HFF-Myc (cell line): Measurements from ENCODE around the gene CPB1.
"Not testable (repeated sequence)": the region's sequence is repeated elsewhere in the genome, so short reads cannot be mapped to it uniquely, and the experiment has no call there.

Source experiments
- DNase-seq: peaks from one replicate; pipeline ENCODE4 v3.0.0-alpha.2; 2011; ENCODE audit warnings: low read depth; ENCODE audit errors: extremely low read depth
- H3K4me3 ChIP-seq: replicated peaks from 2 replicates; pipeline ENCODE4 v1.5.1; 2011; ENCODE audit warnings: low read depth, mild to moderate bottlenecking, control low read depth, low read length
- TF ChIP-seq, protein P1 (sequence below): IDR thresholded peaks from 2 replicates; pipeline ENCODE4 v1.5.1; 2012; ENCODE audit warnings: mild to moderate bottlenecking, low read depth, low read length, control low read depth; ENCODE audit errors: missing control alignments

Gene CPB1

DNA sequence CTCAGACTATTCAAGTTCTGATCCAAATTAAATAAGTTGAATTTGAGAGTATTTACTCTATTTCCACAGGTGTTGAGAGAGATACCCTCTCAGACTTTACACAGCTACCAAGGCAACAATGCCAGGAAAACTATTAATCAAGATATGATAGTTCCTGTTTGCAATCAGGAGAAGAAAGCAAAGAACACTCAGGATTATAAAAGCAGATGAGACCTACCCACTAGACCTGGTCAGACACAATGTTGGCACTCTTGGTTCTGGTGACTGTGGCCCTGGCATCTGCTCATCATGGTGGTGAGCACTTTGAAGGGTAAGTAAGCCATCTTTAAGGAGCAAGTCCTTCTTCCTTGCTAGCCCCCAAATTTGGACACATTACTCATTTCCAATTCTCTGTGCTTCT, at the start of gene CPB1:
CPB1 (plus strand) TSS at position 227 of the 400 bp plus-strand sequence; CDS start at position 240, 13 bp downstream.
- H3K4me3 ChIP-seq, result no peak within 1 kb of the TSS
- DNase-seq, result no peak
- TF ChIP-seq, protein P1, sequence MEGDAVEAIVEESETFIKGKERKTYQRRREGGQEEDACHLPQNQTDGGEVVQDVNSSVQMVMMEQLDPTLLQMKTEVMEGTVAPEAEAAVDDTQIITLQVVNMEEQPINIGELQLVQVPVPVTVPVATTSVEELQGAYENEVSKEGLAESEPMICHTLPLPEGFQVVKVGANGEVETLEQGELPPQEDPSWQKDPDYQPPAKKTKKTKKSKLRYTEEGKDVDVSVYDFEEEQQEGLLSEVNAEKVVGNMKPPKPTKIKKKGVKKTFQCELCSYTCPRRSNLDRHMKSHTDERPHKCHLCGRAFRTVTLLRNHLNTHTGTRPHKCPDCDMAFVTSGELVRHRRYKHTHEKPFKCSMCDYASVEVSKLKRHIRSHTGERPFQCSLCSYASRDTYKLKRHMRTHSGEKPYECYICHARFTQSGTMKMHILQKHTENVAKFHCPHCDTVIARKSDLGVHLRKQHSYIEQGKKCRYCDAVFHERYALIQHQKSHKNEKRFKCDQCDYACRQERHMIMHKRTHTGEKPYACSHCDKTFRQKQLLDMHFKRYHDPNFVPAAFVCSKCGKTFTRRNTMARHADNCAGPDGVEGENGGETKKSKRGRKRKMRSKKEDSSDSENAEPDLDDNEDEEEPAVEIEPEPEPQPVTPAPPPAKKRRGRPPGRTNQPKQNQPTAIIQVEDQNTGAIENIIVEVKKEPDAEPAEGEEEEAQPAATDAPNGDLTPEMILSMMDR, result no peak

- DNase-seq, result no peak
- TF ChIP-seq, protein P1, result no peak
- H3K4me3 ChIP-seq, result no peak overlapping the region
These were observed 48.7 kb upstream of the CPB1 start for GRCh38 chr3:148778926-148779325.

- DNase-seq, H3K4me3 ChIP-seq: not testable (repeated sequence)
These were observed 42.6 kb upstream of the CPB1 start for GRCh38 chr3:148785026-148785425.

DNA sequence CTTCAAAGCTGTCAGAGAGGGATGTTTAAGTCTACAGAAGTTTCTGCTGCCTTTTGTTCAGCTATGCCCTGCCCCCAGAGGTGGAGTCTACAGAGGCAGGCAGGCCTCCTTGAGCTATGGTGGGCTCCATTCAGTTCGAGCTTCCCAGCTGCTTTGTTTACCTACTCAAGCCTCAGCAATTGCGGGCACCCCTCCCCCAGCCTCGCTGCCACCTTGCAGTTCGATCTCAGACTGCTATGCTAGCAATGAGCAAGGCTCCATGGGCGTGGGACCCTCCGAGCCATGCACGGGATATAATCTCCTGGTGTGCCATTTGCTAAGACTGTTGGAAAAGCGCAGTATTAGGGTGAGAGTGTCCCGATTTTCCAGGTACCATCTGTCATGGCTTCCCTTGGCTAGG, 41.5 kb upstream of the CPB1 start:
- not testable (repeated sequence) for H3K4me3 ChIP-seq, DNase-seq

DNA sequence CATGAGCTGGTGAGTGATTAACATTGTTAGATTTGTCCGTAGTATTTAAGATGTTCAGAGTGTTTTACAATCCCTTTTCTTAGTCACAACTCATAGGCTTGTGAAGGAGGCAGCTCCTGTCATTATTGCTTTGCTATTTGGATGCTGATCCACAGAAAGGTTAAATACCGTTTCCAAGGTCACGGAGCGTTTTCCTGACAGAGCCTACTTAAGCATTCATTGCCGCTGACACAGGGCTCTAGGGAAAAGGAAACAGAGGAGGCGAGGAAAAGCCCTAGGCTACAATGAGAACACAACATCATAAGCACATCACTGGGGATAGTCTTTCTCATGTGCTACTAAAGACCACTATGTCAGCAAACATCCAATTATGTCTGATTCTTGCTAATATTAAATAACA, 38.5 kb upstream of the CPB1 start:
- TF ChIP-seq, protein P1, result no peak
- H3K4me3 ChIP-seq, result no peak overlapping the region
- DNase-seq, result no peak

GRCh38 chr3:148789906-148790305, 37.7 kb upstream of the CPB1 start:
- TF ChIP-seq, protein P1, result no peak
- no peak overlapping the region for H3K4me3 ChIP-seq
- DNase-seq, result no peak

DNA sequence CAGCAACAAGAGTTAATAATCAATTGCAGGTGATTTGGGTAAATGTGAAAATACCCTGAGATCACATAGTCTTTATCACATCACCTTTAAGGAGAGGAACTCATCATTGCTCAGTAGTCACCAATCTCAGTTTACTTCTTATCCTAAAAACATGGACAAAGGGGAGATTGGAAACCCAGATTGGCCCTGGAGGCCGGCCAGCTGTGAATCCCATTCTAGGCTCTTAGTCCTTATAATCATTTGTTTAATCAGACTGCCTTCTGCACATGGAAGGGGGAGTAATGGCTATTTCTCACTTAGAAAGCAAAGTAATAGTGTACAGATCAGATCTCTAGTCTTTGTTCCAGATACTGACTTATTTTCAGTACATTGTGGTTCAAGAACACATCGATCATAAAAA, 37.2 kb upstream of the CPB1 start:
- TF ChIP-seq, protein P1, result no peak
- H3K4me3 ChIP-seq, result no peak overlapping the region
- no peak for DNase-seq

- DNase-seq, result no peak
- TF ChIP-seq, protein P1, result no peak
These were observed 36.5 kb upstream of the CPB1 start for GRCh38 chr3:148790851-148791735.

More at GRCh38 chr3:148790851-148791735, 36.5 kb upstream of the CPB1 start:
- H3K4me3 ChIP-seq, result no peak overlapping the region
